SHP77 treated with DMSO at 0.1 percent for 48 hours (cell line): ENCODE data around the gene UBE2Q1.

ENCODE experiments used
- DNase-seq: peaks from one replicate; lab custom pipeline; 2025; lab: John Stamatoyannopoulos, UW

UBE2Q1 gene

GRCh38 chr1:154502744-154503115 is 55.7 kb downstream of the UBE2Q1 start:
- no peak for DNase-seq

- no peak for DNase-seq
Observed at GRCh38 chr1:154502066-154502743, 56.3 kb downstream of the UBE2Q1 start, which contains the start of the genes SHE and TDRD10. TSS of gene SHE (minus strand) at chr1:154502412. CDS start at chr1:154502026, 386 bp downstream. TSS of gene TDRD10 (plus strand) at chr1:154502219. CDS start at chr1:154506904, 4,685 bp downstream.

- no peak for DNase-seq
Observed at GRCh38 chr1:154501423-154502065, 56.9 kb downstream of the UBE2Q1 start.

- no peak for DNase-seq
Observed at GRCh38 chr1:154500533-154500932, 57.9 kb downstream of the UBE2Q1 start.

- no peak for DNase-seq
Observed at GRCh38 chr1:154499446-154499845, 59.0 kb downstream of the UBE2Q1 start.
